RWPE1 (cell line): ENCODE data around the gene IL20RA.
"Not testable (repeated sequence)": the region's sequence is repeated elsewhere in the genome, so short reads cannot be mapped to it uniquely, and the experiment has no call there.

Experiments
- CTCF ChIA-PET: fragments of 350-600 bp; sonication (Branson Sonifier 250); formaldehyde crosslinking; extraction: SDS; loops from one replicate; lab custom pipeline; 2021; lab: Yijun Ruan, JAX
- POLR2A ChIA-PET: fragments of 400-600 bp; formaldehyde crosslinking; extraction: SDS; loops from one replicate; lab custom pipeline; 2020; ENCODE audit warnings: antibody characterized with exemption; ENCODE audit not compliant: low non-redundant PET; lab: Yijun Ruan, JAX
- DNase-seq: peaks from one replicate; pipeline ENCODE4 v3.0.0; 2012; ENCODE audit warnings: low spot score
- H3K27ac ChIP-seq: fragments of 450-650 bp; 2 replicates; pipeline ENCODE4 v1.5.1; 2017
- CTCF ChIP-seq: fragments of 450-650 bp; conservative IDR thresholded peaks from 2 replicates; pipeline ENCODE4 v1.5.1; 2017; ENCODE audit warnings: low read depth, mild to moderate bottlenecking

The IL20RA gene

DNA sequence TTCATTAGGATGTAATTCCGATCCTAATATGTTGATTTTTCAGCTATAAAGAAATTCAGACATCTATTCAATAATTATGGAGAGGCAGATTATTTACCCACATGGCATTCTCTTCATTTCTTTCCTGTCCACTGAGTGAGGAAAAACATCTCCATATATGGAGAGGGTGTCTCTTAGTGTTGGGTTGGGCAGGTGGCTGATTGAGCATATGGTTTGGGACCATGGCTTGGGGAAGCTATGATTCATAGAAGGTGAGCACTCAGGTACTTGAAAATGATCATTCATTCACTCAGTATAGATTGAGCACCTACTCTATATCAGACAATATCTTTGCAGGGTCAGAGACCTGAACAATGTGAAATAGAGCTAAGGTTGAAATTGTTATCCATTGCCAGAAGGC, 41.3 kb upstream of the IL20RA start:
- CTCF ChIA-PET, result interaction anchor here (1.4 kb wide), 2 partner anchors 8 to 80 kb away, joined by 4 to 7 read pairs; no protein-coding TSS in a partner anchor
- TF ChIP-seq CTCF, result no peak
- no peak for DNase-seq
- no peak overlapping the region for H3K27ac ChIP-seq
- POLR2A ChIA-PET, result no interaction called here

DNA sequence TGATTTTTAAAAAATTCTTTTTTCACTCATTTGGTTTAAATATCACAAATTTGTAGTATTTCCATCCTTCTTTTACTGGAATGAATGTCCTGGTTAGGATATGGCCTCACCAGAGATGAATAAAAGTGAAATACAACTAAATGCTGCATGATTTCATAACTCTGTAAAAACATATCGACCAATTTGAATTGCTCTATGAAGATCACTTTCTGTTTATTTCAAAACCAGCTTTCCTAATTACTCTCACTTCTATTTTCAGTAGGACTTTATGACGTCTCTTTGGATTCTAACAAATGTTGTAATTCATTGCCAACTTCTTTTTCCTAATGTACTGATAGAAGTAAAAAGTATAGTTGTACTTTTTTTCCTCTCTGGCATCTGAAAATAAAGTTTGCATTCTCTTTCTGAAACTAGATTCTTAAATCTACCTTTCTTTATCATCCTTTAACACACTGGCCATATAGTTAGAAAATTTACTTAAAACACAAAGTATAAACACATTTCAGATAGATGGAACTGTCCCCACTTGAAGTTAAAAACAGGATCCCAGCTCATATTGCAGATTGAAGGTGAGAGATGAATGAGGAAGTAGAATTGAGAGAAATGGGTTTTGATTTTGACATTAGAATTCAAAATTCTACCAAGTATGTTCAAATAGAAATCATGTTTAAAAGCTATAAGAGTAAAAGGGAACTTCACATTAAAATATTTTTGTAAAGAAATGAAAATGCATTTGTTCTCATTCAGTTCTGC, 40.3 kb upstream of the IL20RA start:
- TF ChIP-seq CTCF, result no peak
- no peak for DNase-seq
- ChIA-PET CTCF (interaction anchor here (1.4 kb wide), 2 partner anchors 9 to 81 kb away, joined by 4 to 7 read pairs; no protein-coding TSS in a partner anchor), POLR2A (no interaction called here)
- H3K27ac ChIP-seq, result no peak overlapping the region

GRCh38 chr6:137084090-137084489, 39.3 kb upstream of the IL20RA start:
- ChIA-PET POLR2A (no interaction called here), CTCF (interaction anchor here (1.8 kb wide), 1 partner anchor 10 kb away, joined by 10 read pairs; no protein-coding TSS in a partner anchor)
- TF ChIP-seq CTCF, result no peak
- no peak for DNase-seq
- no peak overlapping the region for H3K27ac ChIP-seq

- DNase-seq, result no peak
- no peak overlapping the region for H3K27ac ChIP-seq
- POLR2A ChIA-PET, result no interaction called here
- CTCF ChIA-PET, result interaction anchor here (1.0 kb wide), 1 partner anchor 34 kb away, joined by 4 read pairs; no protein-coding TSS in a partner anchor
- no peak for TF ChIP-seq CTCF
Observed at GRCh38 chr6:137081997-137082396, 37.2 kb upstream of the IL20RA start.

DNA sequence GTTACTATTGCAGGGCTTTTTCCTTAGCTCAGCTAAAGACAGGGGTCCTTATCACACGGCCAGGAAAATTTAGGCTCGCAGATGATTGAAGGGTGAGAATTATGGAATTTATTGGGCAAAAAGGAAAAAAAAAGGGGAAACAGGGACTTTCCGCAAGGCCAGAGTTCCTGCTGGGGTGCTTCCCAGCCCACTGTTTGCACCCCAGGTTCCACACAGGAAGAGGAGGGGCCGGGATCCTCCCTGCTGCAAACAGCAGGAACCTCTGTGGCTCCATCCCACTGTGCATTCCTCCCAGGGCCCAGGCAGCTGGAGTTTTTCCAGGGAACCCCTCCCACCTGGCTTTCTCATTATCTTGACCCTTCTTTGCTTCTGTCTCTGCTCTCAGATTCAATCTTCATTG, 35.9 kb upstream of the IL20RA start:
- ChIA-PET CTCF (interaction anchor here (1.0 to 1.2 kb wide), 2 partner anchors 86 to 561 kb away, joined by 3 to 4 read pairs; no protein-coding TSS in a partner anchor), POLR2A (no interaction called here)
- no peak for TF ChIP-seq CTCF
- H3K27ac ChIP-seq, result no peak overlapping the region
- DNase-seq, result no peak

- peak; percentile 69 for TF ChIP-seq CTCF
- DNase-seq, result peak; percentile 59
- H3K27ac ChIP-seq, result no peak overlapping the region
- POLR2A ChIA-PET, result no interaction called here
- CTCF ChIA-PET, result interaction anchor here (0.6 to 1.7 kb wide), 9 partner anchors 12 to 554 kb away, joined by 3 to 10 read pairs (median 3); no protein-coding TSS in a partner anchor
Observed at GRCh38 chr6:137076277-137077068, 31.7 kb upstream of the IL20RA start.

GRCh38 chr6:137075790-137076189, 31.0 kb upstream of the IL20RA start:
- H3K27ac ChIP-seq, DNase-seq, POLR2A ChIA-PET: not testable (repeated sequence)
- CTCF ChIA-PET, result interaction anchor here (0.6 to 1.7 kb wide), 6 partner anchors 20 to 555 kb away, joined by 3 to 10 read pairs (median 3); no protein-coding TSS in a partner anchor
